Stimulated activated CD4-positive, alpha-beta T cell treated with anti-CD3 and anti-CD28 coated beads, Interleukin-1b, Interleukin-23, amount 100 ng/mL, for 48 hours (primary cell): ENCODE data around the gene ARNT2.

Experiments
- DNase-seq: peaks from one replicate; pipeline ENCODE4 v3.0.0-alpha.2; 2020

Gene ARNT2

GRCh38 chr15:80560601-80561400 lies 156.6 kb downstream of the ARNT2 start:
- no peak for DNase-seq

- DNase-seq, result no peak
Measured at GRCh38 chr15:80561500-80561899, 157.3 kb downstream of the ARNT2 start.

- DNase-seq, result no peak
Measured at GRCh38 chr15:80562033-80562432, 157.9 kb downstream of the ARNT2 start.

- DNase-seq, result no peak
Measured at GRCh38 chr15:80562846-80563245, 158.7 kb downstream of the ARNT2 start.

GRCh38 chr15:80563372-80563997 lies 159.3 kb downstream of the ARNT2 start:
- DNase-seq, result no peak

- no peak for DNase-seq
Measured at GRCh38 chr15:80564056-80564455, 159.9 kb downstream of the ARNT2 start.

- DNase-seq, result no peak
Measured at GRCh38 chr15:80565398-80565797, 161.2 kb downstream of the ARNT2 start.

- no peak for DNase-seq
Measured at GRCh38 chr15:80565988-80566387, 161.8 kb downstream of the ARNT2 start.

GRCh38 chr15:80567721-80568157 lies 163.6 kb downstream of the ARNT2 start:
- DNase-seq, result no peak

GRCh38 chr15:80568298-80568697 lies 164.1 kb downstream of the ARNT2 start:
- DNase-seq, result no peak

GRCh38 chr15:80568876-80569605 lies 164.9 kb downstream of the ARNT2 start:
- no peak for DNase-seq

GRCh38 chr15:80569656-80570055 lies 165.5 kb downstream of the ARNT2 start:
- no peak for DNase-seq

- DNase-seq, result no peak
Measured at GRCh38 chr15:80570553-80570952, 166.4 kb downstream of the ARNT2 start.

GRCh38 chr15:80572337-80572736 lies 168.2 kb downstream of the ARNT2 start:
- DNase-seq, result no peak

GRCh38 chr15:80573606-80574005 lies 169.4 kb downstream of the ARNT2 start:
- DNase-seq, result no peak

- no peak for DNase-seq
Measured at GRCh38 chr15:80574590-80574989, 170.4 kb downstream of the ARNT2 start.

- DNase-seq, result no peak
Measured at GRCh38 chr15:80576519-80577090, 172.4 kb downstream of the ARNT2 start.

- DNase-seq, result no peak
Measured at GRCh38 chr15:80577552-80578205, 173.5 kb downstream of the ARNT2 start.

GRCh38 chr15:80578206-80578595 lies 174.0 kb downstream of the ARNT2 start:
- no peak for DNase-seq

GRCh38 chr15:80578871-80579270 lies 174.7 kb downstream of the ARNT2 start:
- no peak for DNase-seq

- DNase-seq, result no peak
Measured at GRCh38 chr15:80579611-80580010, 175.4 kb downstream of the ARNT2 start.

- DNase-seq, result no peak
Measured at GRCh38 chr15:80580106-80580505, 175.9 kb downstream of the ARNT2 start.
